Neuronal stem cell (in vitro differentiated cells): ENCODE results near the gene SLC22A23.

Experiments used
- DNase-seq: peaks from one replicate; pipeline ENCODE4 v3.0.0-alpha.2; 2013; ENCODE audit warnings: low spot score
- H2AFZ ChIP-seq: one replicate; pipeline ENCODE4 v1.6.1; 2013; ENCODE audit warnings: mild to moderate bottlenecking, low read length, inconsistent platforms
- H2AK5ac ChIP-seq: 2 replicates; pipeline ENCODE4 v1.6.1; 2013; ENCODE audit warnings: low read depth, mild to moderate bottlenecking, inconsistent platforms, low read length, moderate library complexity, mixed read lengths
- H2BK120ac ChIP-seq: 2 replicates; pipeline ENCODE4 v1.6.1; 2013; ENCODE audit warnings: low read depth, mild to moderate bottlenecking, inconsistent platforms, low read length, moderate library complexity, mixed read lengths
- H2BK12ac ChIP-seq: one replicate; pipeline ENCODE4 v1.6.1; 2013; ENCODE audit warnings: low read length, inconsistent platforms
- H2BK15ac ChIP-seq: 2 replicates; pipeline ENCODE4 v1.6.1; 2013; ENCODE audit warnings: mild to moderate bottlenecking, low read length, inconsistent platforms, mixed read lengths
- H2BK5ac ChIP-seq: one replicate; pipeline ENCODE4 v1.6.1; 2013; ENCODE audit warnings: inconsistent platforms, mild to moderate bottlenecking, low read length, moderate library complexity
- H3K14ac ChIP-seq: one replicate; pipeline ENCODE4 v1.6.1; 2013; ENCODE audit warnings: low read length, inconsistent platforms
- H3K18ac ChIP-seq: 2 replicates; pipeline ENCODE4 v1.6.1; 2013; ENCODE audit warnings: low read length, inconsistent platforms
- H3K23ac ChIP-seq: 2 replicates; pipeline ENCODE4 v1.6.1; 2013; ENCODE audit warnings: low read depth, mild to moderate bottlenecking, mixed read lengths, low read length, inconsistent platforms; ENCODE audit not compliant: poor library complexity
- H3K27ac ChIP-seq: replicated peaks from 3 replicates; pipeline ENCODE4 v1.5.1; 2013; ENCODE audit warnings: low read length, inconsistent platforms
- H3K27me3 ChIP-seq, 3 experiments: 2 replicates each; pipeline ENCODE4 v1.6.1; 2013; ENCODE audit warnings: low read length in 3 of 3, mild to moderate bottlenecking in 2 of 3, inconsistent platforms in 1 of 3, low read depth in 1 of 3, mixed read lengths in 1 of 3, moderate library complexity in 1 of 3; ENCODE audit not compliant: control insufficient read depth in 3 of 3, insufficient read depth in 3 of 3
- H3K36me3 ChIP-seq, 2 donors: replicated peaks in 1 of 2; 2 replicates each; pipeline ENCODE4 v1.6.1; 2013; ENCODE audit warnings: low read length in 2 of 2; ENCODE audit not compliant: control insufficient read depth in 2 of 2, insufficient read depth in 2 of 2
- H3K4ac ChIP-seq: 2 replicates; pipeline ENCODE4 v1.6.1; 2013; ENCODE audit warnings: inconsistent platforms, mild to moderate bottlenecking, low read length, moderate library complexity
- H3K4me1 ChIP-seq, 2 donors: 1 replicate in 1 of 2; 2 replicates in 1 of 2; pipeline ENCODE4 v1.6.1; 2013; ENCODE audit warnings: low read length in 2 of 2, low read depth in 1 of 2; ENCODE audit not compliant: control insufficient read depth in 2 of 2, insufficient read depth in 1 of 2
- H3K4me2 ChIP-seq: one replicate; pipeline ENCODE4 v1.6.1; 2013; ENCODE audit warnings: mild to moderate bottlenecking, low read length, inconsistent platforms; ENCODE audit not compliant: insufficient read depth, poor library complexity, severe bottlenecking
- H3K4me3 ChIP-seq, 2 donors: 2 replicates each; pipeline ENCODE4 v1.5.1; 2013; ENCODE audit warnings: low read length in 2 of 2, mild to moderate bottlenecking in 2 of 2, inconsistent platforms in 1 of 2, moderate library complexity in 1 of 2
- H3K79me1 ChIP-seq: one replicate; pipeline ENCODE4 v1.6.1; 2013; ENCODE audit warnings: low read depth, mild to moderate bottlenecking, inconsistent platforms, low read length, moderate library complexity
- H3K9ac ChIP-seq: one replicate; pipeline ENCODE4 v1.6.1; 2013; ENCODE audit warnings: mild to moderate bottlenecking, low read depth, low read length, inconsistent platforms; ENCODE audit not compliant: poor library complexity
- H3K9me3 ChIP-seq, 2 donors: replicated peaks in 1 of 2; 2 replicates each; pipeline versions ENCODE3 to v1.6.1; 2013; ENCODE audit warnings: low read length in 2 of 2, mild to moderate bottlenecking in 2 of 2, inconsistent platforms in 1 of 2, low read depth in 1 of 2, mixed read lengths in 1 of 2, moderate library complexity in 1 of 2; ENCODE audit not compliant: control insufficient read depth in 2 of 2, insufficient read depth in 1 of 2
- H4K8ac ChIP-seq: one replicate; pipeline ENCODE4 v1.6.1; 2013; ENCODE audit warnings: low read depth, mild to moderate bottlenecking, inconsistent platforms, low read length, moderate library complexity
- H4K91ac ChIP-seq: one replicate; pipeline ENCODE4 v1.6.1; 2013; ENCODE audit warnings: low read length, low read depth, mild to moderate bottlenecking, inconsistent platforms; ENCODE audit not compliant: poor library complexity
- WGBS, 2 donors: extraction: QIAGEN DNeasy Blood & Tissue Kit; methylation state at CpG; one replicate each; pipeline ENCODE4 v1.1.7; 2013; ENCODE audit warnings: missing lambda C conversion rate in 2 of 2, mixed read lengths in 1 of 2; ENCODE audit not compliant: insufficient read length in 2 of 2, insufficient replicate concordance in 1 of 2; ENCODE audit errors: extremely low coverage in 2 of 2; 5-methylcytosine and 5-hydroxymethylcytosine counted together

Gene SLC22A23

DNA sequence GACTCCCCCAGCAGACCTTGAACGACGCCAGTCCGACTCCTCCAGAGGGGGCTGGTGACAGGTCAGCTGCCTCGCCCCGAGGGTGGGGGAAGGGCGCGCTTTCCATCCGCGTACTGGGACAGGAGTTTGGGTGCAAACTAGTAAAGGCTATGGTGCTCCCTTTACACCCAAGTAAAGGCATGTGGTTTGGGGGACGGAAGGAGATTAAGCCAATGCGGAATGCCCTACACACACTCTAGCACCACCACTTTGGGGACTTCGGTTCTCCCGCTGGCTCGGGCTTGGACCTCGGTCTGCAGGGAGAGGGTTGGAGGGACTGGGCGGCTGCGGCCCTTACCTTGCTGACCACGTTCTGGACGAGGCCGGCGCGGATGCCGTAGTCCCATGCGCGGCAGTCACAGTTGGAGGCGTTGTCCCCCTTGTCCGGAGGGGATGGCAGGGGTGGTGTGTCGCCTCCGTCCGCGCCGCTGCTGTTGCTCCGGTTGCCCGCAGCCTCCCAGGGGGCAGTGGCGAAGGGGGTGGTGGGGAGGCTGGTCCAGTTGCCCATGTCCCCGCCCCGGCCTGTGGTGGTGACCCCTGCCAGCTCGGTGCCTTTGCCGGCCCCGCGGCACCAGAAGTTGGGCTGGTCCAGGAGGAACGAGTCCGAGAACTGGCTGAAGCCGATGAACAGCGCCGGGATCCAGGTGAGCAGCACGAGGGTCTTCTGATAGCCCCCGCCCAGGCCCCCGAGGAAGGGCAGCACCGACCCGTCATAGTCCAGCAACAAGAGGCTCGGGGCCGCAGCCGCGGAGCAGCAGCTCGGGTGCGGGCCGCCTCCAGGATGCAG lies 1.1 kb downstream of the SLC22A23 start:
- no peaks in the 10 kb centered on the region for H3K79me1 ChIP-seq
- H3K18ac ChIP-seq = peak overlapping the region; percentile 82
- no peak overlapping the region for H2BK5ac ChIP-seq
- peak overlapping the region; percentile 62 to 85 for H3K4me3 ChIP-seq
- H3K23ac ChIP-seq = peak overlapping the region; percentile 76
- H3K4me1 ChIP-seq = peaks cover 13 to 36% of the 10 kb centered on the region in 2 donors
- no peak overlapping the region for H4K8ac ChIP-seq
- peak overlapping the region; percentile 25 for H3K14ac ChIP-seq
- peak overlapping the region; percentile 54 for H2BK15ac ChIP-seq
- peak overlapping the region; percentile 90 for H3K4me2 ChIP-seq
- no peaks in the 10 kb centered on the region for H3K9me3 ChIP-seq
- H2AK5ac ChIP-seq = peak overlapping the region; percentile 41
- H3K27ac ChIP-seq = no peak overlapping the region
- H3K36me3 ChIP-seq = peaks cover 0 to 4% of the 10 kb centered on the region in 2 donors
- H2AFZ ChIP-seq = peak overlapping the region; percentile 72
- H3K27me3 ChIP-seq = peaks cover 0 to 43% (median 12%) of the 10 kb centered on the region in 3 experiments
- WGBS, 2 donors = no CpG with 5 or more reads among the region's 58 CpGs
- peak overlapping the region; percentile 65 for H3K9ac ChIP-seq
- H4K91ac ChIP-seq = no peak overlapping the region
- no peak overlapping the region for H2BK120ac ChIP-seq
- no peak overlapping the region for H3K4ac ChIP-seq
- peak overlapping the region; percentile 68 for H2BK12ac ChIP-seq
- no peak for DNase-seq

DNA sequence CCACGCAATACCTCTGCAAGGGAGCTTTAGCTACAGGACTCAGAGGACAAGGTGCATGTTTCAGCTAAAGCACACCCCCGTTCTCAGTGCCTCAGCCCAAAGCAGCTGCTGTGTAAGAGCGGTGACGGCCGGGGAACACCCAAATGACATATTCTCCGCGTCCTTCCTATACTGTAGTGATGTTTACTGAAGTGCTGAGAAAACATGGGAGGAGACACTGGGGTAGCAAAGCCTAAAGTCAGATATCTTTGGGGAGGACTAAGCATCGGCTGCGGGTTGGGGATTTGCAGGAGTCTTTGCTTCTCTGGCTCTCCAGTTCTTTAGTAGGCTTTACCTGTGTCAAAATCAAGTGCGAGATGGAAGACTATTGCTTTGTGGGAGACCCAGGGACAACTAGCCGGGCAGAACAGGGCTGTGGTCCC lies 1.7 kb downstream of the SLC22A23 start:
- Histone ChIP-seq H3K27me3 (peaks cover 0 to 43% (median 12%) of the 10 kb centered on the region in 3 experiments), H3K18ac (peak overlapping the region; percentile 15), H2BK120ac (no peak overlapping the region), H3K4ac (no peak overlapping the region), H3K4me2 (peak overlapping the region; percentile 90), H2AFZ (peak overlapping the region; percentile 72), H2BK5ac (no peak overlapping the region), H3K4me3 (peak overlapping the region; percentile 62 to 85), H3K23ac (peak overlapping the region; percentile 76), H4K8ac (no peak overlapping the region), H3K14ac (peak overlapping the region; percentile 21), H3K36me3 (peaks cover 0 to 4% of the 10 kb centered on the region in 2 donors), H3K79me1 (no peaks in the 10 kb centered on the region), H4K91ac (no peak overlapping the region), H3K27ac (no peak overlapping the region), H3K9ac (no peak overlapping the region), H2BK15ac (no peak overlapping the region), H3K9me3 (no peaks in the 10 kb centered on the region), H2BK12ac (no peak overlapping the region), H3K4me1 (peaks cover 13 to 36% of the 10 kb centered on the region in 2 donors), H2AK5ac (no peak overlapping the region)
- no peak for DNase-seq
- WGBS, 2 donors = no CpG with 5 or more reads among the region's 11 CpGs

DNA sequence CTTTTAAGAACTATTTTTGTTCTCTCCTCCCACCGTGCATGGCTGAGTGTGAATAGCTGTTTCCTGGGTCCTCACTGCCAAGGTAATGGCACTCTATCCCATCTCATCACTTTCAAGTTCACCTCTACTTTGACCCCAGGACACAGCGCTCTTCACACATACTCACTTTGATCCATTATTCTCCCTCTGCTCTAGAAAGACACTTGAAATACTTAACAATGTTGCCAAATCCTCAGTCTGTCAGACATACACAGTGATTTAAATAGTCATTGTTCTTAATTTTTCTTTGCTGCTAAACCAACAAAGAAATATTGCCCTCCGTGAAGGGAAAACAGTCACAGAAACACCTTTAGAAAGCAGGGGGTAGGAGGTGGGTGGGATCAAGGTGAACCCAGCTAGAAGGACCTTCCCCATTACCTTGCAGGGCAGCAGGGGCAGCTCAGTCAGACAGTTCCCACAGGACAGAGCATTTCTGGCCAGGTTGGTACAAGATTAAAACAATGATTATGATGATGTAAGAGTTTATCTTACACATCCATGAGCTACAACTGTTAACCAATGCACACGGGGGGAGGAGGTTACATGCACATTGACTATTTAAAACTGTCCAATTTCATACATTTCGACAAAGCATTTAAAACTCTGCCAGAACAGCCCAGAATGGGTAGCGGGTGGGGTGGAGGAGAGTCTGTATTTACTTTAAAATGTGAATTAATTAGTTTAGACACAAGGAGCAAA lies 2.4 kb downstream of the SLC22A23 start:
- Histone ChIP-seq H2AK5ac (no peak overlapping the region), H3K36me3 (peaks cover 0 to 4% of the 10 kb centered on the region in 2 donors), H3K9ac (no peak overlapping the region), H3K14ac (no peak overlapping the region), H3K4me2 (no peak overlapping the region), H3K4me3 (peak overlapping the region in 1 of 2 donors; percentile 62), H2AFZ (no peak overlapping the region), H3K23ac (no peak overlapping the region), H2BK5ac (no peak overlapping the region), H3K79me1 (no peaks in the 10 kb centered on the region), H2BK12ac (no peak overlapping the region), H3K4ac (no peak overlapping the region), H2BK120ac (no peak overlapping the region), H3K27ac (no peak overlapping the region), H3K27me3 (peaks cover 0 to 43% (median 12%) of the 10 kb centered on the region in 3 experiments), H3K4me1 (peaks cover 13 to 36% of the 10 kb centered on the region in 2 donors), H3K18ac (no peak overlapping the region), H4K8ac (no peak overlapping the region), H4K91ac (no peak overlapping the region), H2BK15ac (no peak overlapping the region), H3K9me3 (no peaks in the 10 kb centered on the region)
- no CpG with 5 or more reads among the region's 6 CpGs for WGBS, 2 donors
- no peak for DNase-seq
